HG03064 (cell line): Measurements from ENCODE around the gene PTPRJ.

Source experiments
- ATAC-seq: cut with Tn5 transposase; IDR thresholded peaks from one replicate; pipeline ENCODE4 v1.9.1; 2021; ENCODE audit warnings: low read depth; ENCODE audit not compliant: unreplicated experiment

Gene PTPRJ

DNA sequence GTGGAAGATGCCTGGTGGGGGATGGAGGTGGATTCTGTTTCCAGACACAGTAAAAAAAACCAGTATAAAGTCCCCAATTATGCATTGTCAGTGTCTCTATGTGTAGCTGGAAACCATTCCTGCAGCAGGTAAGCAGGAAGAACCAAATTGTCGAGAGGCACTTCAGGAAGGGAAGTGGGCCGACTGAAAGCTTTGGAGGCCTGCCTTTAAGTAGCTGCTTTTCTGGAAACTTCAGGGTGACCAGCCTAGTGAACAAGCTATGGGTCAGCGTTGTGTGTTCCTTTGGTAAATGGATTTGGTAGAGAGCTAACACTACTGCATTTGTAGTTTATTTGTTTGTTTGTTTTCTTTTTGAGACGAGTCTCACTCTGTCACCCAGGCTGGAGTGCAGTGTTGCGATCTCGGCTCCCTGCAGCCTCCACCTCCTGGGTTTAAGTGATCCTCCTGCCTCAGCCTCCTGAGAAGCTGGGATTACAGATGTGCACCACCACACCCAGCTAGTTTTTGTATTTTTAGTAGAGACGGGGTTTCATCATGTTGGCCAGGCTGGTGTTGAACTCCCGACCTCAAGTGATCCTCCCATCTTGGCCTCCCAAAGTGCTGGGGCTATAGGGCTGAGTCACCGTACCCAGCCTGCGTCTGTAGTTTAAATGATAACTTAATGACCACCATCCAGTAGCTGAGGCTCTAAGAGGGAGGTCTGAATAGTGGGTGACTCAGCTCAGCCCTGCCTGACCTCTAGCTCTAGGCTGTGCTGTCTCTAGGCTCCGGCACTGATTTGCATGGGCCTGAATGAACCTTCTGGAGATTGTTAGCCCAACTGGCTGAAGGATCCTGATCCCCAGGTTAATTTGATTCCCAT is 12.8 kb downstream of the PTPRJ start:
- ATAC-seq: no peak

DNA sequence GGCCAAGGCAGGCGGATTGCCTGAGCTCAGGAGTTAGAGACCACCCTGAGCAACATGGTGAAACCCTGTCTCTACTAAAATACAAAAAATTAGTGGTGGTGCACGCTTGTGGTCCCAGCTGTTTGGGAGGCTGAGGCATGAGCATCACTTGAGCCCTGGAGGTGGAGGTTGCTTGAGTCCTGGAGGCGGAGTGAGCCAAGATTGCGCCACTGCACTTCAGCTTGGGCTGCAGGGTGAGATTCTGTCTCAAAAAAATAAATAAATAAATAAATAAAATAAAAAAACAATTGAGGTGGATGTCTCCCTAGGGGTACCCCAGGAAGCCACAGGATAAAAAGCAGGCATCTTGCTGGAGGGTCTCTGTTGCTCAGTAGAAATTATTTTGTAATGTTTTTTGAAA is 14.1 kb downstream of the PTPRJ start:
- ATAC-seq: no peak

DNA sequence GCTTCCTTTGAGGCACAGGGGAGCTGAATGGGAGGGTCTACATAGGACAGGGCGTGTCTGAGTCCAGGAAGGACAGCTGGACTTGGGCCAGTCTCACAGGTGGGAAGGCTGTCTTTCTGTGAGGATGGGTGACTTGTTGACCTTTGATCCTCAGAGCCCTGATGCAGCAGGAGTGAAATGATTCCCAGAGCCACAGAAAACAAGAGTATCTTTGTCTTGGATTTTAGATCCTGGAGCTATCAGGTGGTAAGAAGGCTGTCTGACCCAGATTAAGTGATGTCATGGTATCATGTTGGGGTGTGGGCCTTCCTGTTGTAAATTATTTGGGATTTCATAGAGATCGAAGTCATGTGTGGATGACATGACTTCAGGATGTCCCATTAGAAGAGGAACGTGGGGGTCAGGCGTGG is 15.0 kb downstream of the PTPRJ start:
- ATAC-seq: no peak

DNA sequence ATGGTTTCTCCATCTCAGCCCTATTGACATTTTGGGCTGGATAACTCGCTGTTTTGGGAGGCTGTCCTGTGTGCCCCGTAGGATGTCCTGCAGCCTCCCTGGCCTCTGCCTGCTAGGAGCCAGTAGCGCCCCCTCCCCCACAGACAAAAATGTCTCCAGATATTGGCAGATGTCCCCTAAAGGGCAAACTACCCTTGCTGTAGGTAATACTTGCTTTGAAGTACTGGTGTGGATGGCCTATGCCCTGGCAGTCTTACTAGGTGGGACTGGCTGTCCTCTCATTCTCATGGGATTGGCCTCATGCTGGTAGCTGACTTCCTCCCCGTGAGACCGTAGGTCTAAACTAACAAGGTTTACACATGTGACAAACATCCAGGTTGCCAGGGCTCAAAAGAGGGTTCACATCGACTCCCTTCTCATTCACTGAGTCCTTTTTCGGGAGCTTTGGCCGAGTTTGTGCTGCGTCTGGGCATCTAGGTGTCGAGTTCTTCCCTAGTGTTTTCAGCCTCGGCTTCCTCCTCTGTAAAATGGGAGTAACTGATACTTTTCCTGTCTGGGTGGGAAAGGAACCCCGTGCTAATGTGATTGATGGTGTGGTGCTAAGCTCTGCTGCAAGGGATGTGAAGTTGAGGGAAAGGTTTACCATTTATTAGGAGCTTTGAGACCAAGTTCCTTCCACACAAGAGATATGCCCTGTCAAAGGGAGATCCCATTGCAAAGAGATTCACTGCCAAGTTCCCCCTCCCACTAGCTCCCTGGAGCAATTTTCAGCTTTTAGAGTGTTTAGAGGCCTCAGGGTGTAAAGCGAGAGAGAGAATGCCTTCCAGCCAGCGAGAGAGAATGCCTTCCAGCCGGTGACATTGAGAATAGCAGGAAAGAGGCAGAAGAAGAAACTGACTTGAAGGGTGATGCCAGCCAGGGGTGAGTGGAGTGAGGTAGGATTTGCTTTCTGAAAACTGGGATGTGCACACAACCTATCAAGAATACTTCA is 17.0 kb downstream of the PTPRJ start:
- no peak for ATAC-seq

DNA sequence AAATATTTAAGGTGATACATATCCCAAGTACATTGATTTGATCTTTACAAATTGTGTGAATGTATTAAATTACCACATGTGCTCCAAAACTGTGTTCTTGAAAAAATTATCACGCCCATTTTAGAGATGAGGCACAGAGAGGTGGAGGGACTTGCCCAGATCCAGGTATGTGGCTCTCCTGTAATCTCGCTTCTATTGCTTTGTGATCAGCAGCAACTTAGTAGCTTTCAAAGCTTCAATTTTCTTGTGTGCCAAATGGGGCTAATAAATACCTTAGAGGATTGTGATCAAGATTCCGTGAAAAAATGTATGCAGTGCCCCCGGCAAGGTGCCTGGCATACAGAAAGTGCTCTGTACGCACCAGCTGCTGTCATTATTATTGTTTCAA is 18.0 kb downstream of the PTPRJ start:
- ATAC-seq: no peak

DNA sequence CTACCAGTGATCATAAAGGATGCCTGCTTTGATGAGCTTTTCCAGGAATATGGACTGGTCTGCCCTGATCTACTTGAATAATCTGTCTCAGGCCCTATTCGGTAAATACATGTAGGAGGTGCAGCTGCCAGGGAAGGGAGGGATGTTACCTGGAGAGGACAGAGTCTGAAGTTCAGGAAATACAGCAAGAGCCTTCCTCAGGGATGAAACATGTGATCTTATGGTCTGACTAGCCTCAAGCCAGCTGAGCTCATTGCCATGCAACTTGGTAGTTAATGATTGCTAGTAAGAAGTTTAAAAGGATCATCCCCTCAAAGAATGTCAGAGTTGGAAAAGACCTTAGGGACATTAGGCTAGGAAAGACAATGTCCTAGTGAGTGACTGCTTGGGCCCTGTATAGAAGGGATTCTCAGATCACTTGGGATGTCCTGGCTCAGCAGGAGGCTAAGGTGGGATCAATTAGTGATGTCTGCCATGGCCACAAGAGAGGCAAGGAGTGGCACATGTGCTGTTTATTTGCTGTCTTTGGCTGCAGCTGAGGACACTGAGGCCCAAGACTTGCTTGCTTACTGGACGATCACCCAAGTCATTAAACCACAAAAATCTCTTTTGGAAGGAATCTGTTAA is 18.5 kb downstream of the PTPRJ start:
- no peak for ATAC-seq

DNA sequence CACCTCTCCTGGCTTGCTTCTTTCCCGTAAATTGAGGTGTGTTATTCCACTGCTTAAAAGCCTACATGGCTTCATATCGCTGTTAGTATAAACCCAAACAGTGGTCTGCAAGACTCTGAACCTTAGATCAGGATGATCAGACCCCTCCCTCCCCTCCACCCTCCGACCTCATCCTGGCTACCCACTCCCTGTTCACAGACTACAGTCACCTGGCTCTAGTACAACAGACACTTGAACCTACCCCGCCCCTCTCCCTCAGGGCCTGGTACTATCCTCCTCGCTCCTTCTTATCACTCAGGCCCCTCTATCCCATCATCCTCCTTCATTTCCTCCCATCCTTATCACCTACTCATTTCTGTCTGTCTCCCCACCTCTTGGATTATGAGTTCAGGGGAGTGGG is 20.1 kb downstream of the PTPRJ start:
- ATAC-seq: no peak

DNA sequence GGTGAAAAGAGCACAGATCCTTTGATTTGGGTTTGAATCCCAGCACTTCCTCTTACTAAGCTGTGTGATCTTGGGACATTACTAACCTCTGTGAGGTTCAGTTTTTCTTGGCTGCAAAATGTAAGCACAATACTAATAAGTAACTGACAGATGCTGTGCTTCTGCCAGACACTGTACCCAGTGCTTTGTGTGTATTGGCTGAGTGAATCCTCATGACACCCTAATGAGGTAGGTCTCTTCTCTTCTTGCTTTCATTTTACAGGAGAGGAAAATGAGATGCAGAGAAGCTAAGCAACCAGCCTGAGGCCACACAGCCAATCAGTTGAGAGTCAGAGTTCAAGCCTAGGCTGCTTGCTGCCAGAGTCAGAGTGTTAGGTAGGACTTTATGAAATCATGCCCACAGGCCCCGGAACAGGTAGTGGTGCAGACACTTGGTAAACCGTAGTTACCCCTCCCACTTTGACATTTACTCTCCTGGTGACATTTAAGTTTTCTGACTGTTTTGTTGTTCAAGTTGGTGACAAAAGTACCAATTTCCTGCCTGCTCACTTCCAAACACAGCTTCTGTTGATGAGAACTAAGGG is 21.2 kb downstream of the PTPRJ start:
- ATAC-seq: no peak

DNA sequence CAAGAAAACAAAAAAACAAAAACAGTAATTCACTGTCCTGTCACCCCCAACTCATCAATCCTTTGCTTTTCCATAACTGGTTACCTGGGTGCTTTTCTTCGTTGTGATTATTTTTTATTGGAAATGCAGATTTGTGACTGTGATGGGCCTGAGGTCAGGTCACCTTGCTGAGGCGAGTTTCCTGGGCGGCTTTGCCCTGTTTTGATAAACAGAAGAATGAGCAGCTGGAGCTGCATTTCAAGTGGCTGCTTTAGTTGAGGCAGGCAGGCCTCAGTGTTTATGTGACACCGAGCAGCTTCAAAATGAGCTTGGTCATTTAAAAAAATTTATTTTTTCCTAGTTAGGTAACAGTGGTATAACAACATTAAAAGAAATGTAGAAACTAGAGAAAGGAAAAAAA is 22.2 kb downstream of the PTPRJ start:
- ATAC-seq: no peak

DNA sequence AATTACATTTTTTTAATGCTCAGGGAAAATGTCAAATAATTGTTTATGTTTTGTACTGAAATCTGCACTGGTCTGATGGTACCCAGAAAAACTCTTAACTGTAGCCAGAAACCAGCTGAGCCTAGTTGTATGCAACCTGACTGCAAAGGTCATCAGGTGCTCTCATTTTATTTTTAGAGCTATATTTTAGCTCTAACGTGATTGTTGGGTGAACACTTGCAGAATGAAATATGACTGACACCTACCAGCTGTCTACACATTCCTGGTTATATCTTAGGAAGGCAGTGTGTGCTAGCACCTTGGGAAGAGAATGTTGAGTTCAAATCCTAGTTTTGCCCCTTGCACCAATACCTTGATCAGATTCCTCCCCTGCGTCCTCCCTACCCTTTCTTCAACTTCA is 23.6 kb downstream of the PTPRJ start:
- ATAC-seq: no peak

DNA sequence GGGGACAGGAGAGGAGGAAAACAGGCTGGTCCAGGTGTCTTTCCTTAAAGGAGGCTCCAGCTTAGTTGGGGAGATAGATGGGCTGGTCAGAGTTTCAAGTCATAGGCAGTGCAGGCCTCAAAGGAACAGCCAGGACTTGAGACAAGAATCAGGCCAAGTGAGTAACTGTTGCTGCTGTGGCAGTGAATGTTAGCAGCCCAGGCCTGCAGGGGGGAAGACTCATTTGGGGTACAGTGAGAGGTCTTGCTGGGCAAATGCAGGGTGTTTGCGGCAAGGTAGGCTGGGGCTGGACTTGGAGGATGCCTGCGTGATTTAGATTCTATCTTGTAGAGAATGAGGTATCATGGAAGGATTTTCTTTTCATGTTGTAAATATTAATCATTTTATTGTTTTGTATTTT is 24.1 kb downstream of the PTPRJ start:
- no peak for ATAC-seq

DNA sequence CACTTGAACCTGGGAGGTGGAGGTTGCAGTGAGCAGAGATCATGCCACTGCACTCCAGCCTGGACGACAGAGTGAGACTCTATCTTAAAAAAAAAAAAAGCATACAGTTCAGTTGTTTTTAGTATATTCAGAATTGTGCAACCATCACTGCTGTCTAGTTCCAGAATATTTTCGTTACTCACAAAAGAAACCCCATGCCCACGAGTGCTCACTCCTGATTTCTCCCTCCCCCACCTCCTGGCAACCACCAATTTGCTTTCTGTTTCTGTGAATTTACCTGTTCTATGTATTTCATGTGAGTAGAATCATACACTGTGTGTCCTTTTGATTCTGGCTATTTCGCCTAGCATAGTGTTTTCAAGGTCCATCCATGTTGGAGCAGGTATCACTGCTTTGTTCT is 24.8 kb downstream of the PTPRJ start:
- ATAC-seq: no peak

DNA sequence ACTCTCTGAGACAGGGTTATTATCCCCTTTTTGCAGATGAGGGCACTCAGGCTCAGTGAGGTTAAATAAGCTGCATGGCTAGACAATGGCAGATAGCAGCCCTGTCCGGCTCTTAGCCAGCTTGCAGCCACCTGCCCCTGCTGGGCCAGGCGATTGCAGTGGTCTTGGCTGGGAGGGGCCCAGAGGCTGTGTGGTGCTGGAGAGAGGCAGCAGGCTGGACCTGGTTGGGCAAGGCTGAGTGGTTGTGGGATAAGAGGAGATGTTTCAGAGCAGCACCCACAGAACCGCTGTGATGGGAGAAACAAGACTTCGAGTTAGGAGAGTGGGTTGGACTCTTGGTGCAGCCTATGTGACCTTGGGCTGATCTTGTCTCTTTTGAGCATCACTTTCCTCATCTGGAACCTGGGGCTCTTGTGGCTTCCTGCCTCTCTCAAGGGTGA is 25.5 kb downstream of the PTPRJ start:
- no peak for ATAC-seq

DNA sequence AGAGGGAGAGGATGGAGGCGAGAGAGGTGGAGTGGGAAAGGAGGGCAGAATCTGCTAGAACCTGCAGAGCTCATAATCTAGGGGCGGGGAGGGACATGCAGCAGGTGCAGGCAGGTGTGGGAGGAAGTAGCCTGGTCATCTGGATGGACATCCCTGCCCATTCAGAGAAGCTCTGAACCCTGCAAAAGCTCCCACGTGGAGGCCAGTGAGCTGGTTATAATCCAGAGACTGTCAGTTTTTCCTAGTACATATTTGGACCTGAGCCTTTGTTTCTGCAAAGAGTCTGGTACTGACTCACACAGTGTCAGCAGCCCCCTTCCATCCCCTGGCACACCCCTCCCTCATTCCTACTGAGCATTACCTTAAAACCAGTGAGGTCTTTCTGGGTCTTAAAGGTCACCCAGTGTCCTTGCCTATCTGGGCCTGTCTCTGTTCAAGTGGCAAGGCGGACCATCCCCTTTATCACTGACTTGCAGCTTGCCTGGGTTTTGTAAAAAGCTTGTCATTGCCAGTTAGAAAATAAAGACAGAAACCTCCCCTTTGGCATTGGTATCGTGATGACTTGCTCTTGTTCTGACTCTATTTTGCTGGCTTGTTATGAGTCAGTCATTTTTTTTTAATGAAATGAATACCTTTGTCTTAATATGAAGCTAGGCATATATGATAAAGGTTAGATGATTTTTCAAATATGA is 26.1 kb downstream of the PTPRJ start:
- ATAC-seq: no peak

DNA sequence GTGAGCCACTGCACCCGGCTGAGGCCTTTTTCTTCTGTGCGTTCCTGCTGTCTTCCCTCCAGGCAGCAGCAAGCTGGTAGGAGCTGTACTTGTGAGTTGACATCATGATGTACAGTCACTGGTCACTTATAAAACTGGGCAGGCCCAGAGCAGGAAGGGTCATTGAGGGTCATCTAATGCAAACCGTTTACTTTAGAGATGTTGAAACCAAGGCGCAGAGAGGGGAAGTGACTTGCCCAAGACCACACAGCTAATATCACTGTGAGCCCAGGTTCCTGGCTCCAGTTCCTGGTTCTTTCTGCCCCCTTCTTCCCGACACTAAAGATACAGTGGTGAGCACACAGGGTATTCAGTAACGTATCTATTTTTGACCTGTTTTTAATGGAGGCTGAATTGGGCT is 27.3 kb downstream of the PTPRJ start:
- ATAC-seq: no peak

DNA sequence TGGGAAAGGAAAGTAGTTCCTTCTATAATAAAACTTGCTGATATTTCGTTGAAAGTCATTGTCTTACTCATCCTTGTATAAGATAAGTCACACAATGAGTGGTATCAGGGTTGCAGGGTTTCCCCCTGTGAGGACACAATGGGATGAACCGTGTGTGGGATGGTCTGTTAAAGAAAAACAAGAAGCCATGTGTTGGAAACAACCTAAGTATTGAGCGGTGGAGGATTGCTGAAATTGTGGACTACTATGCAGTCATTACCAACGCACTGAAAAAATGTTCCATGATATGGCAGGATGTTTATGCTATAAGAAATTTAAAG is 28.6 kb downstream of the PTPRJ start:
- no peak for ATAC-seq

DNA sequence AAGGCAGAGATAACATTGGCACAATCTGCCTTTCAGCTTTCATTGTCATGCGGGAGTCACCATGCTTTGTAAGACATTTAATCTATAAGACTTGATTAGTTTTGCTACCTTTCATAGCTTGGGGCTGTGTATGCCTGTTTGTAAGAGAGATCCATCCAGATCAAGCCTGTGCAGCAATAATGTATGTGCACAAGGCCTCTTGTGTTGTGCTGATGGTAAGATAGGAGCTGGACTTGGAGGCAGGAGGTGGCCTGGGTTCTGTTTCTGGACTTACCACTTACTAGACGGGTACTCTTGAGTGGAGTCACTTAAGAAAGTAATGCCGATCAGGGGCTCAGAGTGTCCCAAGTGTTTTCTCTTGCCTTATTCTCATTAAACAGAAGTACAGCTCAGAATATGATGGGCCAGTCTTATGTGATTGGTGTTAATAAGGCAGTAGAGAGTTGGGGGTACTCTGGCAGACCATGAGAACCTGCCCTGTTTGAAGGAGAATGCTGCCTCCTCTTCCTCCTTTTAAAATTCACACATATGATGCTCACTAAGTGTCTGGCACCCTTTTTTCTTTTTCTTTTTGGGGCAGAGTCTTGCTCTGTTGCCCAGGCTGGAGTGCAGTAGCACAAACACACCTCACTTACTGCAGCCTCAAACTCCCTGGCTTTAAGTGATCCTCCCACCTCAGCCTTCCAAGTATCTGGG is 30.9 kb downstream of the PTPRJ start:
- no peak for ATAC-seq

DNA sequence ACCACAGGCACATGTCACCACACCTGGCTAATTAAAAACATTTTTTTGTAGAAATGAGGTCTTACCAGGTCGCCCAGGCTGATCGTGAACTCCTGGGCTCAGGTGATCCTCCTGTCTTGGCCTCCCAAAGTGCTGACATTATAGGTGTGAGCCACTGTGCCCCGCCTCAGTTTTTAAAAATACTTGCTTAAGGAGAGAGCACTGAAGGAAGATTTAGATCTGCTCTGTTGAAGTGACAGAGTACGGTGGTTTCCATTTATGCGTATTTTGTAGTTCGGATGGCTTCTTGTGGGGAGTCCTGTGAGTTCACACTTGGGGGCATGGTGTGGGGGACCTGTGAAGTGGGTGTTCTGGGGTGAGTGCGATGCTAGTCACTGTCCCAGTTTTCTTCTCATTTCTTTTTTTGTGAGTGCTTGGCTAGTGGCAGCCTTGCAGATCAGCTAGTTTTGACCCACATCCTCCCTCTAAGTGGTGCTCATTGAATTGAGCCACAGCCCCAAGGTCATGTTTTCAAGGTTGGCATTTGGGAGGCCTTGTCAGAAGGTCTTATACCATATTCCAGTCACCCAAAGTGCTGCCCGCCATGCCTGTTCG is 31.5 kb downstream of the PTPRJ start:
- ATAC-seq: no peak

DNA sequence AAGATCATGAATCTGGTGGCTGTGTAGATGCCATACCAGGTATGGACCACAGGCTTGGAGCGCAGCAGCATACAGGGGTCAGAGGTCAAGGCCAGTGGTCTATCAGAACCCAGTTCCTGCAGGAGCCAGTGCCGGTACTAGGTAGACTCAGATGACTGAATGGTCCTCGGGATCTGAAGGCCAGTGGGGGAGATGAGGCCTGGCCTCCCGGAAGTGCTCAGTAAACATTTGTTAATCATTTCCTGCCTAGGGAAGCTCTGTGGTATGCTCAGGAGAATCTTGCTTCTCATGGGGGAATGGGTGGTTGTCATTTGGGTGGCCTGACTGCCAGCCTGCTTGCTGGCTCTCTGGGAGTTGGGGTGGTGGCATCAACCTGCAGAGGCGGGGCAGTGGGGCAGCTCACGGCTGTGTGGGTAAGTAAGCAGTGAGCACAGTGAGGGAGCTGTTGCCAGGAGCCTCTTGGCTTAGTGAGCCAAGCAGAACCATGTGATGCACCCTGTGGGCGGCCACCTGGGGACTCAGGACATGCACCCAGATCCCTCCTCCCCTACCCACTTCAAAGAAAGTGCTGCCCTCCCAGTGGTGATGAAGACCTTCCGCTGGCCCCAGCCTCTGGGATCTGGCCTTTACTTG is 33.0 kb downstream of the PTPRJ start:
- ATAC-seq: peak; percentile 56
